ENCODE results near the gene SLC35E4. TPM values are rescaled to one million over a fixed set of nuclear protein-coding genes. Genes with fewer than 3 reads are reported as not detected.

SLC35E4 gene
- polyA plus RNA-seq, 2 donors: 1.7 to 3.1 TPM

DNA sequence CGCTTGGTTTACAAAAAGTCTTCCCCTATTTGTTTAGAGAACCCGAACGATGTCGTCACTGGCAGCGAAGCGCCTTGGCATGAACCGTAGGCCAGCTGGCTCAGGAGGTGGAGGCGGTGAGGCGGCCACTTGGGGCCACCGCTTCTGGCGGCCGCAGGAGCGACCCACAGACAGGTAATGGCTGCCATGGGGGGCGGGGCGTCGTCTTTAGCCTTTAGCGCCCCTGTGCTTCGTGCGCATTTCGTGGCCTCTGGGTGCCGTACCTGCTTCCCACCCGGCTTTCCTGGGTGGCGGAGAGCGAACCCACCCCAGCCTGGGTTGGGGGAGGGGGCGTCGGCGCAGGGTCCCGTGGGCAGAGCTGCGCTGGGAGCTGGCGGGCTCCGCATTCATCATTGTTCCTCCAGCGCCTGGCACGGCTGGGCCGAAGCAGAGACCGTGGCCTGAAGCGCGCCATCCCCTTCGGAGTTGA, 58.6 kb downstream of the SLC35E4 start:
- Histone ChIP-seq H3K4me1 (ENCODE audit: control insufficient read depth in 2 of 2, insufficient read depth in 2 of 2, low read length in 1 of 2) (peaks cover 2 to 11% of the 10 kb centered on the region in 2 donors), H3K27ac (ENCODE audit: low read depth in 2 of 2, low read length in 1 of 2) (peak overlapping the region in 1 of 2 donors; percentile 7), H3K4me3 (ENCODE audit: low read depth in 1 of 2, low read length in 2 of 2) (peak overlapping the region; percentile 49 to 56), H3K27me3 (ENCODE audit: control insufficient read depth in 1 of 2, insufficient read depth in 2 of 2, low read length in 2 of 2) (no peaks in the 10 kb centered on the region), H3K9me3 (ENCODE audit: control insufficient read depth in 2 of 2, insufficient read depth in 1 of 2, low read depth in 1 of 2, low read length in 1 of 2) (no peaks in the 10 kb centered on the region), H3K36me3 (ENCODE audit: control insufficient read depth in 2 of 2, insufficient read depth in 2 of 2, low read length in 1 of 2) (no peaks in the 10 kb centered on the region)
- 1% methylated on average over 34 to 37 of the region's 38 CpGs for WGBS, 2 donors

DNA sequence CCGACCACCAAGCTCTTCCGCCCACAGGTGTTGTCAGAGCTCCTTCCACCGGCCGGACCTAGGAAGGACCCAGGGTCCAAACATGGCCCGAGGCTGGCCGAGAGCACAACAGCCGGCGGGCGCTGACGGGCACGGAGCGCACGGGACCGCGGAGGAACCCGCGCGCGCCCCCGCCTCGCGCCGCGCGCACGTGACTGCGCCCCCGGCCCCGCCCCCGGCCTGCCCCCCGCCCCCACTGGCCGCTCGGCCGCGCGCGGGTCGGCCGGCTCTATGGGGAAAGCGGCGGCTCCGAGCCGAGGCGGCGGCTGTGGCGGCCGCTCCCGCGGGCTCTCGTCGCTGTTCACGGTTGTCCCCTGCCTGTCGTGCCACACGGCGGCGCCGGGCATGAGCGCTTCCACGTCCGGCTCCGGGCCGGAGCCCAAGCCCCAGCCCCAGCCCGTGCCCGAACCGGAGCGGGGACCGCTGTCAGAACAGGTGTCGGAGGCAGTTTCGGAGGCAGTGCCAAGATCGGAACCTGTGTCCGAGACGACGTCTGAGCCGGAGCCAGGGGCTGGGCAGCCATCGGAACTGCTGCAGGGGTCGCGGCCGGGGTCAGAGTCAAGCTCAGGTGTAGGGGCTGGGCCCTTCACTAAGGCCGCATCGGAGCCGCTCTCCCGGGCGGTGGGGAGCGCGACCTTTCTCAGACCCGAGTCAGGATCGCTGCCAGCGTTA, 59.2 kb downstream of the SLC35E4 start, which contains the start of gene OSBP2:
Gene OSBP2 (plus strand): TSS at position 235 of the 711 bp plus-strand sequence. CDS start 36 bp downstream, at position 271.
- Histone ChIP-seq H3K27ac (ENCODE audit: low read depth in 2 of 2, low read length in 1 of 2) (peak within 1 kb of the TSS in 1 of 2 donors; percentile 7), H3K4me3 (ENCODE audit: low read depth in 1 of 2, low read length in 2 of 2) (peak within 1 kb of the TSS; percentile 49 to 56), H3K36me3 (ENCODE audit: control insufficient read depth in 2 of 2, insufficient read depth in 2 of 2, low read length in 1 of 2) (no peaks in the 10 kb centered on the region), H3K4me1 (ENCODE audit: control insufficient read depth in 2 of 2, insufficient read depth in 2 of 2, low read length in 1 of 2) (peaks cover 2 to 11% of the 10 kb centered on the region in 2 donors), H3K27me3 (ENCODE audit: control insufficient read depth in 1 of 2, insufficient read depth in 2 of 2, low read length in 2 of 2) (no peaks in the 10 kb centered on the region), H3K9me3 (ENCODE audit: control insufficient read depth in 2 of 2, insufficient read depth in 1 of 2, low read depth in 1 of 2, low read length in 1 of 2) (no peaks in the 10 kb centered on the region)
- WGBS, 2 donors: 4 to 7% methylated on average over 44 to 88 of the region's 88 CpGs

- 72 to 76% methylated on average over 15 of the region's 15 CpGs for WGBS, 2 donors
- H3K4me3 ChIP-seq (ENCODE audit: low read depth in 1 of 2, low read length in 2 of 2): peak overlapping the region in 1 of 2 donors; percentile 49
These were observed 59.8 kb downstream of the SLC35E4 start for GRCh38 chr22:30695351-30695851.

DNA sequence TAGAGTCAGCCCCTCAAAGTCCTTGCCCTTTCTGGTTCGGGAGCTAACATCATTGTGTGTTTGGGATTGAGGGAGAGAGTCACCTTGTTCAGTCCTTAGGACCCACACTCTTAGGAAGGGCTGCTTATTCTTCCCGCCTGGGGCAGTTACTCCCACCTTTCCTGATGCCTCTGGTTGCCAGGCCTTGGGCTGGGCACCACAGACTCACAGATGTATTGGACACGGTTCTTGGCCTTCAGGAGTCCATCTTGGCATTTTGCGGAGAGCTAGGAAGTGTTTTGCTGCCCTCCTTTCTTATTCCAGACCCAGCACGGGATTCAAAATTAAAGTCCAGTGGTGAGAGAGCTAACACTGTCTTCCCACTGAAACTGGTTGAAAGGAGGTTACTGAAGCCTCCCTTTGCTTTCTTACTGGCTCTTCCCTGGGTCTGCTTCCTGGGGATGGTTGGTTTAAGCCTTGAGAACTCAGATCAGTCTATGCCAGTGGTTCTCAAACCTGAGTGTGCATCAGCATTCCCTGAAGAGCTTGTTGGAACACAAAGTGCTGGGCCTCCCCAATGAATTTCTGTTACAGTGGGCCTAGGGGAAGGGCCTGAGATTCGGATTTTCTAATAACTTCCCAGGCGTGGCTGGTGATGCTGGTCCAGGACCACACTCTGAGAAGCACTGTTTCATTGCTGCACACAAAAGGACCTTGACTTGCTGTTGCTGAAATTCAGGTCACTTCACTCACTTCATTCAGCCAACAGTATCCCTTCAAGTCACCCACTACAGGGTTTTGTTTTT, 60.5 kb downstream of the SLC35E4 start:
- Histone ChIP-seq H3K36me3 (ENCODE audit: control insufficient read depth in 2 of 2, insufficient read depth in 2 of 2, low read length in 1 of 2) (no peaks in the 10 kb centered on the region), H3K27me3 (ENCODE audit: control insufficient read depth in 1 of 2, insufficient read depth in 2 of 2, low read length in 2 of 2) (no peaks in the 10 kb centered on the region), H3K4me3 (ENCODE audit: low read depth in 1 of 2, low read length in 2 of 2) (no peak overlapping the region), H3K9me3 (ENCODE audit: control insufficient read depth in 2 of 2, insufficient read depth in 1 of 2, low read depth in 1 of 2, low read length in 1 of 2) (no peaks in the 10 kb centered on the region), H3K27ac (ENCODE audit: low read depth in 2 of 2, low read length in 1 of 2) (no peak overlapping the region), H3K4me1 (ENCODE audit: control insufficient read depth in 2 of 2, insufficient read depth in 2 of 2, low read length in 1 of 2) (peaks cover 2 to 11% of the 10 kb centered on the region in 2 donors)
- 89 to 90% methylated on average over 7 of the region's 7 CpGs for WGBS, 2 donors

More at GRCh38 chr22:30695351-30695851, 59.8 kb downstream of the SLC35E4 start:
- Histone ChIP-seq H3K27ac (ENCODE audit: low read depth in 2 of 2, low read length in 1 of 2) (no peak overlapping the region), H3K4me1 (ENCODE audit: control insufficient read depth in 2 of 2, insufficient read depth in 2 of 2, low read length in 1 of 2) (peaks cover 2 to 11% of the 10 kb centered on the region in 2 donors), H3K36me3 (ENCODE audit: control insufficient read depth in 2 of 2, insufficient read depth in 2 of 2, low read length in 1 of 2) (no peaks in the 10 kb centered on the region), H3K9me3 (ENCODE audit: control insufficient read depth in 2 of 2, insufficient read depth in 1 of 2, low read depth in 1 of 2, low read length in 1 of 2) (no peaks in the 10 kb centered on the region), H3K27me3 (ENCODE audit: control insufficient read depth in 1 of 2, insufficient read depth in 2 of 2, low read length in 2 of 2) (no peaks in the 10 kb centered on the region)

Other genes with a start within 250 kb of the SLC35E4 start
- 1 to 10 TPM; 5.2 to 7.3 TPM for gene RNF215, start 248.4 kb upstream of the SLC35E4 start, polyA plus RNA-seq
- gene SEC14L2, start 238.8 kb upstream of the SLC35E4 start, polyA plus RNA-seq: 10 to 100 TPM; 27.2 to 29.1 TPM
- 10 to 100 TPM; 19.7 to 23.5 TPM for gene MTFP1, start 210.0 kb upstream of the SLC35E4 start, polyA plus RNA-seq
- gene SEC14L3, start 163.8 kb upstream of the SLC35E4 start, polyA plus RNA-seq: not detected
- under 1 TPM in 1 of 2 donors, not detected in 1; 0.02 TPM for gene SEC14L4, start 130.1 kb upstream of the SLC35E4 start, polyA plus RNA-seq
- gene SEC14L6, start 89.0 kb upstream of the SLC35E4 start, polyA plus RNA-seq: under 1 TPM in 1 of 2 donors, not detected in 1; 0.07 TPM
- under 1 TPM; 0.14 to 0.15 TPM for gene GAL3ST1, start 61.1 kb upstream of the SLC35E4 start, polyA plus RNA-seq
- 10 to 100 TPM; 31.3 to 46.6 TPM for gene PES1, start 43.9 kb upstream of the SLC35E4 start, polyA plus RNA-seq
- gene TCN2, start 28.6 kb upstream of the SLC35E4 start, polyA plus RNA-seq: 1 to 10 TPM; 1.6 to 2.2 TPM
- 1 to 10 TPM; 3.6 to 4.7 TPM for gene DUSP18, start 32.1 kb downstream of the SLC35E4 start, polyA plus RNA-seq
- gene OSBP2, start 59.1 kb downstream of the SLC35E4 start, polyA plus RNA-seq: 1 to 10 TPM; 2.5 to 2.7 TPM

Measured in esophagus (tissue), 2 donors.